H9 (cell line): ENCODE measurements around the gene FBXO38. TPM values are rescaled to one million over a fixed set of nuclear protein-coding genes. Genes with fewer than 3 reads are reported as not detected.

Experiments
- DNase-seq: peaks from one replicate; pipeline ENCODE4 v3.0.0-alpha.2; 2017
- H2AFZ ChIP-seq: one replicate; pipeline ENCODE4 v1.6.1; 2013; ENCODE audit warnings: mild to moderate bottlenecking, low read length, control low read depth, moderate library complexity
- H2AK5ac ChIP-seq: 2 replicates; pipeline ENCODE4 v1.6.1; 2013; ENCODE audit warnings: low read length, control low read depth, mixed read lengths; ENCODE audit not compliant: insufficient read length
- H2BK120ac ChIP-seq: one replicate; pipeline ENCODE4 v1.6.1; 2013; ENCODE audit warnings: low read depth, mild to moderate bottlenecking, low read length, control low read depth, inconsistent platforms; ENCODE audit not compliant: poor library complexity, severe bottlenecking
- H2BK12ac ChIP-seq: 2 replicates; pipeline ENCODE4 v1.6.1; 2013; ENCODE audit warnings: low read length, control low read depth, mixed read lengths, low read depth; ENCODE audit not compliant: insufficient read length
- H2BK15ac ChIP-seq: 2 replicates; pipeline ENCODE4 v1.6.1; 2013; ENCODE audit warnings: low read depth, low read length, control low read depth
- H2BK20ac ChIP-seq: one replicate; pipeline ENCODE4 v1.6.1; 2013; ENCODE audit warnings: low read depth, mild to moderate bottlenecking, low read length, control low read depth, inconsistent platforms; ENCODE audit not compliant: poor library complexity, severe bottlenecking
- H2BK5ac ChIP-seq: 2 replicates; pipeline ENCODE4 v1.6.1; 2013; ENCODE audit warnings: low read length, control low read depth, mixed read lengths; ENCODE audit not compliant: insufficient read length
- H3K14ac ChIP-seq: 2 replicates; pipeline ENCODE4 v1.6.1; 2013; ENCODE audit warnings: low read length, control low read depth; ENCODE audit not compliant: insufficient read depth
- H3K18ac ChIP-seq: 2 replicates; pipeline ENCODE4 v1.6.1; 2013; ENCODE audit warnings: low read depth, mild to moderate bottlenecking, mixed read lengths, low read length, control low read depth; ENCODE audit not compliant: insufficient read length
- H3K23ac ChIP-seq: 2 replicates; pipeline ENCODE4 v1.6.1; 2013; ENCODE audit warnings: low read length, control low read depth, mixed read lengths, low read depth; ENCODE audit not compliant: insufficient read length
- H3K23me2 ChIP-seq: 2 replicates; pipeline ENCODE4 v1.6.1; 2013; ENCODE audit warnings: low read depth, mild to moderate bottlenecking, mixed read lengths, low read length, control low read depth; ENCODE audit not compliant: insufficient read length, poor library complexity, severe bottlenecking
- H3K27ac ChIP-seq: 2 replicates; pipeline ENCODE4 v1.5.1; 2013; ENCODE audit warnings: low read length, control low read depth, mixed read lengths, low read depth; ENCODE audit not compliant: insufficient read length
- H3K27me3 ChIP-seq: 2 replicates; pipeline ENCODE4 v1.6.1; 2013; ENCODE audit warnings: low read length, control low read depth, inconsistent platforms; ENCODE audit not compliant: insufficient read depth
- H3K4ac ChIP-seq: 2 replicates; pipeline ENCODE4 v1.6.1; 2013; ENCODE audit warnings: low read depth, mild to moderate bottlenecking, control low read depth, inconsistent platforms, low read length, moderate library complexity
- H3K4me1 ChIP-seq: 2 replicates; pipeline ENCODE4 v1.6.1; 2013; ENCODE audit warnings: low read length, control low read depth, inconsistent platforms; ENCODE audit not compliant: insufficient read depth
- H3K4me2 ChIP-seq: 2 replicates; pipeline ENCODE4 v1.6.1; 2013; ENCODE audit warnings: low read length, control low read depth, mixed read lengths; ENCODE audit not compliant: insufficient read length, insufficient read depth
- H3K56ac ChIP-seq: 2 replicates; pipeline ENCODE4 v1.6.1; 2013; ENCODE audit warnings: low read depth, mild to moderate bottlenecking, mixed read lengths, low read length, control low read depth; ENCODE audit not compliant: insufficient read length
- H3K79me1 ChIP-seq: 2 replicates; pipeline ENCODE4 v1.6.1; 2013; ENCODE audit warnings: low read depth, mild to moderate bottlenecking, moderate library complexity, low read length, control low read depth, inconsistent platforms; ENCODE audit not compliant: insufficient read depth, poor library complexity, severe bottlenecking
- H3K79me2 ChIP-seq: 2 replicates; pipeline ENCODE4 v1.6.1; 2013; ENCODE audit warnings: low read length, control low read depth, inconsistent platforms; ENCODE audit not compliant: insufficient read depth
- H3K9ac ChIP-seq: 2 replicates; pipeline ENCODE4 v1.6.1; 2013; ENCODE audit warnings: low read length, control low read depth, mixed read lengths; ENCODE audit not compliant: insufficient read length; ENCODE audit errors: extremely low read depth
- H3K9me3 ChIP-seq: one replicate; pipeline ENCODE4 v1.6.1; 2013; ENCODE audit warnings: low read depth, low read length, inconsistent platforms; ENCODE audit not compliant: control insufficient read depth
- H3T11ph ChIP-seq: one replicate; pipeline ENCODE4 v1.6.1; 2013; ENCODE audit warnings: mild to moderate bottlenecking, low read length, control low read depth, inconsistent platforms
- H4K20me1 ChIP-seq: one replicate; pipeline ENCODE4 v1.6.1; 2013; ENCODE audit not compliant: control insufficient read depth, insufficient read length, insufficient read depth
- H4K5ac ChIP-seq: 2 replicates; pipeline ENCODE4 v1.6.1; 2013; ENCODE audit warnings: low read depth, mild to moderate bottlenecking, mixed read lengths, low read length, control low read depth; ENCODE audit not compliant: insufficient read length
- H4K8ac ChIP-seq: replicated peaks from 2 replicates; pipeline ENCODE4 v1.6.1; 2013; ENCODE audit warnings: low read length, control low read depth, mixed read lengths, low read depth; ENCODE audit not compliant: insufficient read length
- H4K91ac ChIP-seq: 2 replicates; pipeline ENCODE4 v1.6.1; 2013; ENCODE audit warnings: low read depth, mild to moderate bottlenecking, moderate library complexity, mixed read lengths, low read length, control low read depth; ENCODE audit not compliant: insufficient read length
- H3K27ac Mint-ChIP-seq, 3 experiments: 2 replicates in 2 of 3; 3 replicates in 1 of 3; pipeline ENCODE4 v1.8.0; 2020 to 2021; ENCODE audit warnings: mixed read lengths in 3 of 3, mild to moderate bottlenecking in 1 of 3, moderate library complexity in 1 of 3
- H3K27me3 Mint-ChIP-seq: 2 replicates; pipeline ENCODE4 v1.8.0; 2021; ENCODE audit warnings: low read depth, mild to moderate bottlenecking, moderate library complexity, mixed read lengths
- H3K36me3 Mint-ChIP-seq, 3 experiments: 2 replicates in 2 of 3; 3 replicates in 1 of 3; pipeline ENCODE4 v1.8.0; 2020 to 2021; ENCODE audit warnings: low read depth in 3 of 3, mixed read lengths in 3 of 3; ENCODE audit not compliant: insufficient read depth in 1 of 3
- H3K4me1 Mint-ChIP-seq, 2 experiments: 2 replicates each; pipeline ENCODE4 v1.8.0; 2020; ENCODE audit warnings: mixed read lengths in 2 of 2
- H3K4me3 Mint-ChIP-seq, 2 experiments: 2 replicates in 1 of 2; 3 replicates in 1 of 2; pipeline ENCODE4 v1.8.0; 2020 to 2021; ENCODE audit warnings: mild to moderate bottlenecking in 2 of 2, mixed read lengths in 2 of 2, moderate library complexity in 1 of 2
- H3K9me3 Mint-ChIP-seq, 2 experiments: 2 replicates in 1 of 2; 3 replicates in 1 of 2; pipeline ENCODE4 v1.8.0; 2020; ENCODE audit warnings: mild to moderate bottlenecking in 2 of 2, mixed read lengths in 2 of 2, moderate library complexity in 1 of 2
- CTCF ChIP-seq: fragments of 200-600 bp; sonication (generic); conservative IDR thresholded peaks from 3 replicates; pipeline ENCODE4 v1.8.0; 2021; ENCODE audit warnings: antibody characterized with exemption, mild to moderate bottlenecking
- WGBS: extraction: QIAGEN DNeasy Blood & Tissue Kit; methylation state at CpG from one replicate; pipeline ENCODE4 v1.1.7; 2013; ENCODE audit warnings: missing lambda C conversion rate, low lambda C conversion rate, mixed read lengths; ENCODE audit not compliant: insufficient read length; ENCODE audit errors: extremely low coverage; 5-methylcytosine and 5-hydroxymethylcytosine counted together
- total RNA-seq: library from RNA; stranded (reverse); gene quantifications from 2 replicates; pipeline ENCODE4 v1.2.1, GENCODE V29; 2021

The FBXO38 gene
- total RNA-seq, 1 experiment from 2014 or later, result 34.6 TPM

- H3K27me3 ChIP-seq, result no peaks in the 10 kb centered on the region
- no peak overlapping the region for H2BK120ac ChIP-seq
- no peak overlapping the region for H3T11ph ChIP-seq
- no peak overlapping the region for H2BK20ac ChIP-seq
- no peak overlapping the region for H3K27ac ChIP-seq
- no peak overlapping the region for H3K18ac ChIP-seq
- no peaks in the 10 kb centered on the region for H3K4me1 ChIP-seq
- no peak overlapping the region for H4K91ac ChIP-seq
- H2AFZ ChIP-seq, result no peak overlapping the region
- TF ChIP-seq CTCF, result no peak
- no peak overlapping the region for H2AK5ac ChIP-seq
- no CpG with 5 or more reads among the region's 6 CpGs for WGBS
- Mint-ChIP-seq H3K27me3 (no peaks in the 10 kb centered on the region), H3K9me3 (no peaks in the 10 kb centered on the region), H3K36me3 (peaks cover 16 to 63% (median 54%) of the 10 kb centered on the region in 3 experiments; a peak in 5 of 7 replicates), H3K4me3 (no peak overlapping the region), H3K4me1 (no peaks in the 10 kb centered on the region), H3K27ac (peak overlapping the region in 1 of 3 experiments; percentile 68; a peak in 2 of 7 replicates)
- H3K9me3 ChIP-seq, result no peaks in the 10 kb centered on the region
- no peak overlapping the region for H2BK5ac ChIP-seq
- H3K79me2 ChIP-seq, result no peaks in the 10 kb centered on the region
- no peaks in the 10 kb centered on the region for H3K23me2 ChIP-seq
- no peak for DNase-seq
- H3K23ac ChIP-seq, result no peak overlapping the region
- H2BK15ac ChIP-seq, result no peak overlapping the region
- H3K4ac ChIP-seq, result no peak overlapping the region
- no peak overlapping the region for H3K14ac ChIP-seq
- no peak overlapping the region for H3K4me2 ChIP-seq
- H2BK12ac ChIP-seq, result no peak overlapping the region
- no peaks in the 10 kb centered on the region for H4K20me1 ChIP-seq
- H4K8ac ChIP-seq, result no peak overlapping the region
- no peaks in the 10 kb centered on the region for H3K79me1 ChIP-seq
- no peak overlapping the region for H3K9ac ChIP-seq
- H4K5ac ChIP-seq, result no peak overlapping the region
- no peak overlapping the region for H3K56ac ChIP-seq
Measured at GRCh38 chr5:148437249-148437648, 53.5 kb downstream of the FBXO38 start.
